ENCODE results near the gene PKDREJ.
"Not testable (repeated sequence)": the region's sequence is repeated elsewhere in the genome, so short reads cannot be mapped to it uniquely, and the experiment has no call there.

The PKDREJ gene

DNA sequence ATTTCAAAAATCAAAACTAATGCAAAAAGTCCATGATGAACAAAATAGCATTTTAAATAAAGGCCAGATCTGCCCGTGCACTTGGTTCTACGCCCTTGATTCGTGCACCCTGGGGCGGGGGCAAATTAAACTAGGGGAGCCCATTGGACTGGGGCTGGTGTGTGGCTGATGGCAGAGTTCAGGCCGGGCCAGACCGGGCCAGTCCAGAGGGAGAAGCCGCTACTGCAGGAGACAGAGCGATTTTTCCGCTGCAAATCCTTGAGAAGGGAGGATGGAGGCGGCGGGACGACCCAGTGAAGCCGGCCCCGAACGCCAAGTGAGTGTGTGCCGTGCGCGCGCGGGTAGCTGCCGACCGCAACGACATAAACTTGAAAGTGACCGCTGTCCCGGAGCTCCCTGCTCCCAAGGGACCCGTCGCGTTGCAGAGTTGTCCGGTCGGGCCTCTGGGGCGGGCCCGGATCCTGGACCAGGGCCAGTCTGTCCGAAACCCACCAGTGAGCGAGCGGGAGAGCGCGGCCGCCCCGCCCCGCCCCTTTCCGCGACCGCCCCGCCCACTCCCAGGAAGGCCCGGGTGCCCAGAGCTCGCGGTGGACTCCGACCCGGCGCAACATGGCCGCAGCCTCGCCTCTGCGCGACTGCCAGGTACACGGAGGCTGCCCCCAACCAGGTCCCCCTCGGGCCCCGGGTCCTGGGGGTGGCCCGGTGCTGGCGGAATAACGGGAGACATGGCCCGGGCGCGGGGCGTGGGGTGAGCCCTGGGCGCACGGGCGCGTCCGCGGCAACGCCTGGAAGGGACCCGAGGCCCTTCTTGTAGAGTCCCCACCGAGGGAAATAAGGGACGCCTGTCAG is 4.5 kb upstream of the PKDREJ start, which contains the start of gene TTC38:
Gene TTC38, plus strand, starts transcription at position 578 of the 849 bp plus-strand sequence. Its CDS starts 32 bp downstream, at position 610.
- DNase-seq (ENCODE audit: low read depth) = peak; percentile 29

DNA sequence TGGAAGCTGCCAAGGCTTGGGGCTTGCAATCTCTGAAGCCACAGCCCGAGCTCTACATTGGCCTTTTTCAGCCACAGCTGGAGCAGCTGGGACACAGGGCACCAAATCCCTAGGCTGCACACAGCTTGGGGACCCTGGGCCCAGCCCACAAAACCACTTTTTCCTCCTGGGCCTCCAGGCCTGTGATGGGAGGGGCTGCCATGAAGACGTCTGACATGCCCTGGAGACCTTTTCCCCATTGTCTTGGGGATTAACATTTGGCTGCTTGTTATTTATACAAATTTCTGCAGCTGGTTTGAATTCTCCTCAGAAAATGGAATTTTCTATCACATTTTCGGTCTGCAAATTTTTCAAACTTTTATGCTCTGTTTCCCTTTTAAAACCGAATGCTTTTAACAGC is 2.5 kb upstream of the PKDREJ start:
- not testable (repeated sequence) for DNase-seq (ENCODE audit: low read depth)

DNA sequence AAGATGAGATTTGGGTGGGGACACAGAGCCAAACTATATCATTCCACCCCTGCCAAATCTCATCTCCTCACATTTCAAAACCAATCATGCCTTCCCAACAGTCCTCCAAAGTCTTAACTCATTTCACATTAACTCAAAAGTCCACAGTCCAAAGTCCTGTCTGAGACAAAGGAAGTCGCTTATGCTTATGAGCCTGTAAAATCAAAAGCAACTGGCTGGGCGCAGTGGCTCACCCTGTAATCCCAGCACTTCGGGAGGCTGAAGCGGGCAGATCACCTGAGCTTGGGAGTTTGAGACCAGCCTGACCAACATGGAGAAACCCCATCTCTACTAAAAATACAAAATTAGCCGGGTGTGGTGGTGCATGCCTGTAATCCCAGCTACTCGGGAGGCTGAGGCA is 1.4 kb upstream of the PKDREJ start:
- not testable (repeated sequence) for DNase-seq (ENCODE audit: low read depth)

DNA sequence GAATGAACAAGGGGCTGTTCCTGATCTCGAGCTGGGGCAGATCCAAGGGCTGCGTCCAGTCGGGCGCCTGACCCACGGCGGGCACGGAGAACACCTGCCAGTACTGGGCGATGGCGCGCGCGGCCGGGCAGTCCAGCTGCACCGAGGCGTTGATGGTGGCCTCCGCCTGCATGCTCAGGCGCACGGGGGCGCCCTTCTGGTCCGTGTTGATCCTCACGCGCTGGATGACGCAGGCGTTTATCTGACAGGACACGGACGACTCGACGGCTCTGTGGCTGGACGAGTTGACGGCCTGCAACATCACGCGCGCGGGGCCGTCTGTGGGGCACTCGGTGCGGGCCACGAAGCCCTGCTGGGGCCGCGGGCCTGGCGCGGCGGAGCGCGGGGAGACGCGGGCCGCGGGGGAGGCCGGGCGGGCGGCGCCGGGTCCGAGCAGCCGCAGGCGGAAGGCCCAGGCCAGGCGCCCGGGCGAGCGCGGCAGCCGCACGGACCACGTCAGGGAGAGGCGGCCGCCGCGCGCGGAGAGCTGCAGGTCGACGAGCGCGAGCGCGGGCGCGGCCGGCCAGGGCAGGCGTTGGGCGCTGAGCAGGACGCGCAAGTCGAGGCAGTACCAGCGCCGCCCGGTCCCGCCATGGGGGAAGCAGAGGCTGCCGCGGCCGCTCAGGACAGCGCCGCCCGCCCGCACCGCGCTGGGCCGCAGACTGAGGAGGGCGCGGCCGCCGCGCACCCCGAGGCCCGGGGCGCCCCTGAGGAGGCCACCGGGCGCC is 511 bp downstream of the PKDREJ start:
- no peak for DNase-seq (ENCODE audit: low read depth)

DNA sequence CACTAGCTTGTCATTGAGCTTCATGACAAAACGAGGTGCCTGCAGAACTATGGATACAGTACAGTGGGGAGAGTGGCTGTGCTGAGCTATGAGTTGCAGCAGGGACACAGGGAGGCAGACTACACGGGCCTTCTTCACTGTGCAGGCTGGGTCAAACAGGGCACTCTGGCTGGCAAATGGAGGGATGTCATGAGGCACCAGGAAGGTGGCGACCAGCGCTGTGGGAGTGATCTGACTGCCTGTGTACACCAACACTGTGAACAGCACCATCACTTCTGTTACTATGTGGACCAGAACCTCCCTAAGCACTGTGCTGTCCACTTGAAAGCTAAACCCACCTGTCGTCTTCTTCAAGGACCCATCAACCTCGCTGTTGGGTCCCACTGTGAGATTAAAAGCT is 3.1 kb downstream of the PKDREJ start:
- DNase-seq (ENCODE audit: low read depth) = no peak

DNA sequence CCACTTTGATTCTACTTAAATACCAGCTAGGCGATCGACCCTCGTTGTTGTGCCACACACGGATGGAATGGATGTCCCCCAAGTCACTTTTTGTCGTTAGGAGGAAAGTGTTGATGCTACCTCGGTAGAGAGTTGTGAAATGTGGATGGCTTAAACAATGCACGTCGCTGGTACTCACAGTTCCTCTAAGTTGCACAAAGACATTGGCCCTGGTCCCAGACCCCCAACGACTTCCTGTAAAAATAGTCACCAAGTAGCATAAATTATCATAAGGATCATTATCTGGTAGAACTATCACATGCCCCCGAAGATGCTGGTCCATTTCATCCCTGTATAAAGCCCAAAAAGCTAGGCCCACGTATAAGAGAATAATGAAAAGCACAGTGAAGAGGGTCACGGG is 3.8 kb downstream of the PKDREJ start:
- DNase-seq (ENCODE audit: low read depth) = no peak

DNA sequence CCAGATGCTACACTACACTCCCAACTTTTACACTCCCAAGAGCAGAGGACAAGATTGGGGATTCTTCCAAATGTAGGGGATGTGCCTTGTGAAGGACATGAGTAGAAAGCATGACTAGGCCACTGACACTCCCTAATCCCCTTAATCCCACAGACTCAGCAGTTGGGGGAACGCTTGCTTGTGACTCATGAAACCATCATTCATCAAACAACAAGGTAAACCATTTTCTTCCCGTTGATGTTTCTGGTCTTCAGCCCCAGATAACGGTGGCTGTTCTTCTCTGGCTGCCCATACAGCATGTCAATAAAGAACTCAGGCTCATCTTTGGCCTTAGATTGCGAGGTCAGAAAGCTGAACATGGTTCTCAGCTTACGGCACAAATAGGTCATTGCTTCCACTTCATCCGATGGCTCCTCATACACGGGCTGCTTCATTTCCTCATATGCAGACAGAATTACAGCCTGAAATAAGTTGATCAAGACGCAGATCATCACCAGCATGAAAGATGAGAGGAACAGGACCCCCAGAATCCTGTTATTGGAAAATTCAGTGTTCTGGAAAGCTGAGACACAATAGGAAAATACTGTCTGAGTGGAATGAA is 6.7 kb downstream of the PKDREJ start:
- no peak for DNase-seq (ENCODE audit: low read depth)

DNA sequence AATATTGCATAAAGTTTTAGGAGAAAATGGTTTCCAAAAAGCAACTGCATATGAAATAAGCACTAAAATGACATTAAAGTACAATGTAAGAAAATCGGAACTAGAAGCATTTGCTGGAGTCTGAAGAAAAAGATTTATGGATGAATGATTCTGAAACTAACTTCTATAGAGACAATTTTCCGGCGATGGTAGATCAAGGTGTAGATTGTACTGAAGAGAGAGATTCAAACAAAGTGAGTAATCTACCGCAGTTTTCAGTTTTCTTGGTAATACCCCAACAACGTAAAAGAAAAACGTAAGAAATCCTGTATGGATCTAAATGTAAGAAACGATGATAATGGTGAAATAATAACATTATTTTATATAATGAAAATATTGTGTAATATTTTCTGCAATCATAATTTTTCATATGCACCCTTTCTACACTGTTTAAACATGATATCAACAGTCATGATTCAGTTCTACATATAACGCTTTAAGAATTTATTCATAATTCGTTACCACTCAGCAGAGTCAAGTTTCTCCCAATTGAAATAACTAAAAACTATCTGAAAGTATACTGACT is 11.2 kb downstream of the PKDREJ start:
- DNase-seq (ENCODE audit: low read depth) = no peak

DNA sequence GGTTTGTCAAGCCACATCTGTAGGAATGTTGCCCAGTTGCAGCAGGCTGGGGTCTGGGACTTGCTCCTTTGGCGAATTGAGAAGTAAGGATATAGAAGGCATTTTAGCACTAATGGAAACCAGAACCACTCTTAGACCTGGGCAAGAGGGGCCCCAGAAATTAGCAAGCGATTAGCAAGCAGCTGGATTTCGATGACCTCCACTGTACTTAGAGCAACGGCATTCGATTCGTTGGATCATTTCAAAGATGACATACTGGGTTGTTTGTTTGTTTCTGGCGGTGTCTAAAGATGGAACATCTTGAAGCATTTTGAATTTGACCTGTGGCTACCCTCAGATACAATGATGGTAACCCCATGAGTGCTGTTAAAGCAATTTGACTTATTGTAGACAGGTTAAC is 11.9 kb downstream of the PKDREJ start:
- DNase-seq (ENCODE audit: low read depth) = no peak

DNA sequence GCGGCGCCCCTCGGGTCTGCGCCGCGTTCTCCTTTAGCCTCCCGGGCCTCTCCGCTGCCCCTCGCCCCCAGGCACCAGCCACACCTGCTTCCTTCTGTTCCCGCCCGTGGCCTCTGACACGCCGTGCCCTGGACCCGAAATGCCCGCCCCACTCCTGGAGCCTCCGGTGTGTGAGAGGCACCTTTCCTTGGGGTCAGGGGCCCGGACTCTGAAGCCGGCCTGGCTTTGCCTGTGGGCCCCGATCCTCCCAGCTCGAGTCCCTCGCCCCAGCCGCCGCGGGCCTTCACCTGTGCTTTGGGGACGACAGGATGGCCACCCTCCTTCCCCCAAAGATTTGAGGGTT is 12.4 kb downstream of the PKDREJ start:
- DNase-seq (ENCODE audit: low read depth) = no peak

DNA sequence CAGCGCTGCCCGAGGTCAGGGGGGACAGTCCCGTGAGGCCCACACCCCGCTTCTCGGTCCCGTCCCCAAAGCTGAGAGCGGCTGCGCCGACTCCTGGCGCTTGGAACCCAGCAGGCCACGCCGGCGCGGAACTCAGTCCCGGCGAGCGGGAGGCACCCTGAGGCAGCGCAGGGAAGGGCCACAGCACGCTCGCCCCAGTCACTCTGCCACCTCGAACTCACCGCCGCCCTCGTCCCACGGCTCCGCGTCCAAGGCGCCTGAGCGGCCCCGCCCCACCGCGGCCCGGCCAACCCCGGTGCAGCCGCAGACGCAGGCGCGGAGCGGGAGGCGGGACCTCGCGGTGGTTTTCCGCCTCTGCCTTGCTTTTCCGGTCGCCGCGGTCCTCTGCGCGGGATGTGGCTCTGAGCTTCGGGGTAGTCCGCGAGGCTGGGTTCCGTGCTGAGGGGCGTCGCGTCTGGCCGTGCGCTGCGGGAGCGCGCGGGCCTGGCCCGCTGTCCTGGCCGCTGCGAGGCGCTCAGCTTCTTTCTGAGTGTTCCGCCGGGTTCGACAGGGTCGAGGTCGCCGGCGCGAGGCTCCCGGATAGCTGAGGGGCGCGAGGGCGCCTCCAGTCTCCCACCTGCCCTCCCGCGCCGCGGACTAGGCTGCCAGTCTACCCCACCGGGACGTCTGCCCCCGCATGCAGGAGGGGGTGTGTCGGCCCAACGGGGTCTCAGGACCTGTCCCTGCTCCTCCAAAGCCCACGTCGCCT is 12.9 kb downstream of the PKDREJ start, which contains the start of gene CDPF1:
Gene CDPF1, minus strand, starts transcription at position 259 of the 748 bp plus-strand sequence. CDS start 2,009 bp downstream, outside the sequence.
- DNase-seq (ENCODE audit: low read depth) = peak; percentile 90

DNA sequence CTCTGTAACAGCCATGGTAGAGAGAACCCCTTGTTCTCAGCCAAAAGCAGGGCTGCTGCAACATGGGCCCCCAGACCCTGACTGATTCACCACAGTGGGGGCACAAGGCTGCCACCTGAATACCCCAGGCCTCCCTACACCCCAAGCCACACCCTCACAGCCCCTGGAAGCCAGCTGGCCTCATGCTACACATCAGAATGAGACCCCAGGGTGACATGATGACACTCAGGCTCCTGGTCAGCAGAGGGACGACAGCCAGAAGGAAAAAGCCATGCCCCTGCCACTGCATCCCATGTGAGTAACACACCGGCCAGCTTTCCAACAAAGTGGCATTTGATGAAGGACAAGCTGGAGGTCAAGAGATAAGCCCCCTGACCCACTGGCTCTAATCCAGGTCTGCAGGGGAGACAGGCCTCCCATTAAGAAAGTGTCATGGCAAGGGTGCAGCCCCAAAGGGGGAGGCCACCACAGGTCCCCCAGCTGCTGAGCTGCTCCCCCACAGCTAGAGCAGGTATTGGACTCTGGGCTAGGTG is 15.6 kb downstream of the PKDREJ start:
- no peak for DNase-seq (ENCODE audit: low read depth)

DNA sequence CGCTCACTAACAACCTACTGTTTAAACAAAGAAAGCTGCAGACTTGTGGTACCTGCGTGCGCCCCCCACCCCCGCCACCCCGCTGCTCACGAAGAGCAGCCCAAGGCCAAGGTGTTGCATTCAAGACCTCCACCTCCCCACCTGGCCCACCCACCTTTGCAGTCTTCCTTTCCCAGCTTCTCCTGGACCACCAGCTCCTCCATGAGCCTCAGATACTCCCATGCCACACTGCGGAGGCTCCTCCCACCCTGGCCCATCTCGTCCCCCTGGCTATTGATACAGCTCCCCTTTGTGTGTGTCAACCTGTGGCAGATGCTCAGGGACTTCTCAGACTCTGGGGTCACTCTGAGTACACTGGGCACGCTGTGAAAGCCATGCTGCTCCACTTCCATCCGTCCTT is 17.0 kb downstream of the PKDREJ start:
- no peak for DNase-seq (ENCODE audit: low read depth)

DNA sequence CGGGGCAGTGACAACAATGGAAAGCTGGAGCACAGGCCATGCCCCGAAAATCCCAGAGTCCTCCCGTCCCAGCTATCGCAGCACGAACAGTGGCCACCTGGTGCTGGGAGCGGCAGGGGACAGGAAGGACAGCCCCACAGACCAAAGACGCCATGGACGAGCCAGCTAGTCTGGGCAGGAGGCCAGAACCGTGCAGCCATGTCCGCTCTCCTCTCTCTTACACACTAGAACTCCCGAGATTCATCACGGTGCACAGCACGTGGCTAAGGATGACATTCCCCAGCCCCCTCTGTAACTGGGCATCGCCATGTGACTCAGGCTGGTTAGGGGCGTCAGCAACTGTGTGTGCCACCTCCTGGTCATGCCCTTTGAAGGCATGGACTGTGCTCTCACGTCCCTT is 17.6 kb downstream of the PKDREJ start:
- no peak for DNase-seq (ENCODE audit: low read depth)

DNA sequence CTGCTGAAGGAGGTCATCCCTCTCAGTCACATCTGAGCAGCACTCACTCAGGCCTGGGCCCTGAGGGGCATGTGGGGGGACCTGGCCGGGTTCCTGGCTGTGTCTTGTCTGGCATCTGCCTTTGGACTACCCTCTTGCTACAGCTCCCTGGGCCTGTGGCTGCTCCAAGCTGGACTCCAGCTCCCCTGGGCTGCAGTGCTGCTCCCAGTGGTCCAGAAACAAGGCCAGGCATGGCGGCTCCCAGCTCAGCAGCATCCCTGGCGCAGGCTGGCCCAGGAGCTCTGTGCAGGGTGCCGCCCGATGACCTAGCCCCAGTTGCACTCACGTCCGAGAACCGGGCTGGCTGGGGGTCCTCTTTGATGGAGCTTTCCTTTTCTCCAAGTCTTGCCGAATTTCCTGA is 18.4 kb downstream of the PKDREJ start:
- no peak for DNase-seq (ENCODE audit: low read depth)

DNA sequence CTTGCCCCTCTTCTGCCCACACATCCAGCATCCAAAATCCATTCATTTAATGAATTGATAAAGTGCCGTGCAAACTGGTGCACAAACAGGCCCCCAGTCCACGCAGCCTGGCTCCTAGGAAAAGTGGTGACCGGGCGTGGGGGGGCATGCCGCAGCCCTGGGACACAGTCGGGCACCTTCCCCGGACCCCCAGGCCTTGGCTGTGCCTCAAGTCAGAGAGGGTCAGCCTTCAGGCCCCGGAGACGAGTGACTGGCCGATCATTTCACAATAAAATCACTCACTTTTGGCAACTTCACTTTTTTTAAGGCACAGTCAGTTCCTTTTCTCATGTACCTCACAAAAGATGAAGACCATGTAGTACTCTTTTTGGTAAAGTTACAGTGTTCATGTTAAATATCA is 21.1 kb downstream of the PKDREJ start:
- DNase-seq (ENCODE audit: low read depth) = no peak

DNA sequence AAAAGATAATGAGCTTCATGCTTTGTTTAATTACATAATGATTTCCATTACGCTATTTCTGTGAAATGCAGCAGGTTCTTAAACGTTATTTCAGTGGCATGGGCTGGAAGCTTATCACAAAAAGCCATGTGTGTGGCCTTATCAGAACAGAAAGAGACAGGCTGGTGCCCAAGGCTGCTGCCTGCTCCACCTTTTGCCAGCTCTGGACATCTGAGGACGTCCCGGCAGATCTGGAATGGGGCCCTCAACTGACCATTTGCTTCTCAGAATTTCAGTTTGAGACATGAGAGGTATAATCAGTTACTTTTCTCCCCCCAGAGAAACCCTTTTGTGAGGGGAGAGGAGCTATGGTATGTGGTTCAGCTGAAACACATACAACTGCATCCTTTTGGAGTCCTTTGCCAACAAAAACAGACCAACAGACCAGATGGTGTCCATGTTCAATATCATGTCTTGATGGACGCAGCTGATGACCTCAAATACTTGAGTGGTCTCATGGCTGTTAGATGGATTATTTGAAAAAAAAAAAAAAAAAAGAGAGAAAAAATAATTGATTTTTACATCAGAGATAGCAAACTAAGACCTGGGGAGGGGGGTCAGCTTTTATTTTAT is 21.6 kb downstream of the PKDREJ start:
- DNase-seq (ENCODE audit: low read depth) = no peak

DNA sequence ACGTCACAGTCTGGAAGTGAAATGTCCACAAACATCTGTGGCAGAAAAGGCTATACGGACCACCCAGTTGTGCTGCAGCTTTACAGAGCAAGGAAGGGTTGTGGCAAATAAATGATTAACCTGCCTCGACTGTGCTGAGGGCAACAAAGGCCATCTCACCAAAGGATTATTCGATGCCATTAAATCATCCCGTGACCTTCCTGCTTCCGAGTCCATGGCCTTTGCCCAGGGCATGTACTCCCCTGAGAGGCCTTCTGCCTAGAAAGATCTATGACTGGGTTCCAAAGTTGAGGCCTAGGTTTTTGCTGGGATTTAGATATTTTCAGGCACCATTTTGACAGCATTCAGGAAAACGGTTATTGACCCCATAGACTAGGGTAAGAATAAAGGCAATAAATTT is 22.2 kb downstream of the PKDREJ start:
- no peak for DNase-seq (ENCODE audit: low read depth)

DNA sequence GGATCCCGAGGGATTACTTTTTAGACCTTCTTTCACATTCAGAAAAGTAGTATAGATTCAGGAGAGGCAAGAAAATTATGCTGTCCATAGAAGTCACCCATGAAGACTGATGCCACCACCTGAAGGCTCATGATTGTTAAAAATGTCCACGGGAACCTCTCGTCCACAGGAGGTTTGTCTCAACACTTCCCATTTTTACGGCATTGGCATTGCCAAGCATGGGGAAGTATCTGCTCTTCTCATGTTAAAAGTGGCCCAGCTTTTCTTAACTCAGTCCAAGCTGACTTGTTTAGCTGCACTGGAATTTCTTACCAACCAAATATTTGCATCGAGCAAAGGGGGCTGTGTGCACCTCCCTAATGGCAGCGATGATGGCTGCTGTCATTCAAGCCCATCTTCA is 22.6 kb downstream of the PKDREJ start:
- DNase-seq (ENCODE audit: low read depth) = no peak

DNA sequence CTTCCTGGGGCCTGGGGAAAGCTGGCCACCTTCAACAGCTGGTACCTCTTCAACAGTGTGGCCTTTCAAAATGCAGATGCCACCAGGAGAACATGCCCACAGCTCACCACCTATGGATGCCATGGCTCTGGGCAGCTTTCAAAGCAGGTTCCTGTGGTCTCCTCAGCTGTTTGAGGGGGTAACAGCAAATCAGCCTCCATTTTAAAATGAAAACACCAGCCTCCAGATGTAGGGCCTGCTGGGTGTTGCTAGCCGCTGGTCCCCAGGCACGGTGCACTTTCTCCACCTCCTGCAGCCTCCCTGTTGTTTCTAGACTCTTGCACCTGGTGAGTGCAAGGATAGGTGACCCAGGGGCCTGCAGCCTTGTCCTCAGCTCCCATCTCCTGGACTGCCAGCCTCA is 23.1 kb downstream of the PKDREJ start:
- no peak for DNase-seq (ENCODE audit: low read depth)
